ENCODE measurements around the gene AZI2. TPM values are rescaled to one million over a fixed set of nuclear protein-coding genes. Genes with fewer than 3 reads are reported as not detected.

AZI2 gene
- total and polyA plus RNA-seq, 9 of the 15 experiments (the other 6 are each of a cell fraction or from before 2014, with no cell fraction given), result 28.5 to 96.3 (median 70.2) TPM

GRCh38 chr3:28349469-28350000 lies 911 bp upstream of the AZI2 start (continued):
- TF ChIP-seq CEBPG (CRISPR knock-in tag; IDR thresholded peaks at IDR 0.05) (no peak), CEBPG (tag; conservative IDR thresholded peaks at IDR 0.05 in 1 of 2, IDR thresholded peaks at IDR 0.05 in 1 of 2) (peak in 1 of 2 experiments; percentile 32; a peak in 1 of 4 replicates), U2AF2 (optimal IDR thresholded peaks at IDR 0.05; ENCODE audit: low read depth, low read length) (no peak), HDAC1 (IDR thresholded peaks at IDR 0.05) (0 out of 4 replicates have a peak, but pooled peaks of 1 of the 2 experiments have one; percentile 5)

GRCh38 chr3:28348265-28348628 lies 377 bp downstream of the AZI2 start:
- no peak for FAIRE-seq
- TF ChIP-seq TOE1 (IDR thresholded peaks at IDR 0.05; ENCODE audit: borderline replicate concordance), result no peak
- TF ChIP-seq TOE1 (CRISPR knock-in tag; IDR thresholded peaks at IDR 0.05; ENCODE audit: borderline replicate concordance, low read depth), result no peak
- TF ChIP-seq ZNF354B (CRISPR knock-in tag; IDR thresholded peaks at IDR 0.05), result no peak
- no peak for TF ChIP-seq ZNF445 (CRISPR knock-in tag; IDR thresholded peaks at IDR 0.05; ENCODE audit: low read depth)
- TF ChIP-seq POLR2H (tag; IDR thresholded peaks at IDR 0.05; ENCODE audit: low read depth), result no peak
- TF ChIP-seq HDAC8 (tag; IDR thresholded peaks at IDR 0.05), result no peak
- TF ChIP-seq MAZ (CRISPR knock-in tag; conservative IDR thresholded peaks at IDR 0.05 in 1 of 2, IDR thresholded peaks at IDR 0.05 in 1 of 2), result no peak
- TF ChIP-seq CXXC5 (CRISPR knock-in tag; IDR thresholded peaks at IDR 0.05), result no peak
- no peak for TF ChIP-seq ZNF197 (CRISPR knock-in tag; IDR thresholded peaks at IDR 0.05; ENCODE audit: low read depth)
- peak; percentile 48 for TF ChIP-seq ZNF740 (CRISPR knock-in tag; IDR thresholded peaks at IDR 0.05)
- TF ChIP-seq ZNF740 (tag; IDR thresholded peaks at IDR 0.05), result no peak
- TF ChIP-seq AFF4 (CRISPR knock-in tag; IDR thresholded peaks at IDR 0.05), result no peak; the same call in 1 of the 2 replicates

More at GRCh38 chr3:28348265-28348628, 377 bp downstream of the AZI2 start:
- 0% methylated on average over 16 of the region's 16 CpGs for WGBS (ENCODE audit: insufficient coverage, low coverage, missing lambda C conversion rate)
- in situ Hi-C loops (cut with MboI), result no loop called here
- no peaks in the 10 kb centered on the region for H4K20me1 ChIP-seq (replicated peaks; ENCODE audit: control insufficient read depth, insufficient read depth, low read length)
- H3K9me1 ChIP-seq (ENCODE audit: control insufficient read depth, insufficient read depth, low read length), result no peaks in the 10 kb centered on the region
- peaks cover 4 to 10% of the 10 kb centered on the region in 2 experiments; a peak in 3 of 5 replicates for H3K4me1 ChIP-seq (replicated peaks in 1 of 2; ENCODE audit: control insufficient read depth in 2 of 2, insufficient read depth in 2 of 2, low read length in 2 of 2)
- H3K27ac ChIP-seq (ENCODE audit: extremely low read depth, low read depth, low read length), result peak overlapping the region; percentile 99
- H3K27me3 ChIP-seq (ENCODE audit: control insufficient read depth in 2 of 2, insufficient read depth in 2 of 2, low read length in 2 of 2), result no peaks in the 10 kb centered on the region
- 0 out of 3 replicates have a peak, but pooled peaks cover 6% of the 10 kb centered on the region for H3K36me3 ChIP-seq (ENCODE audit: control insufficient read depth, insufficient read depth, low read length)
- CTCF ChIA-PET (ENCODE audit: low intra/inter-chr PET ratio), result no interaction called here
- peak overlapping the region; percentile 91 to 95 for H3K9ac ChIP-seq (ENCODE audit: insufficient read depth in 1 of 2, low read depth in 2 of 2, low read length in 2 of 2)
- ATAC-seq, result no peak
- H3K79me2 ChIP-seq (ENCODE audit: control insufficient read depth, insufficient read depth, low read length), result peaks cover 66% of the 10 kb centered on the region
- peak overlapping the region; percentile 65 for H3K4me3 ChIP-seq
- intact Hi-C loops (cut with micrococcal nuclease), result loop anchor here (2.0 kb wide), 1 partner anchor 107 kb away; the partner anchor contains the start of gene CMC1
- H2AFZ ChIP-seq (ENCODE audit: low read depth, low read length), result peak overlapping the region; percentile 97
- TSS peak; percentile 42 for BruUV-seq (replicated peaks)
- POLR2A ChIA-PET, result interaction anchor here (0.7 to 1.9 kb wide), 9 partner anchors 11 to 133 kb away, joined by 3 to 8 read pairs (median 4); no protein-coding TSS in a partner anchor
- H3K9me3 ChIP-seq (replicated peaks; ENCODE audit: control insufficient read depth, insufficient read depth, low read depth, low read length), result no peaks in the 10 kb centered on the region
- H3K4me2 ChIP-seq (ENCODE audit: insufficient read depth, low read length), result peak overlapping the region; percentile 91
- DNase-seq (ENCODE audit: extremely low read depth in 1 of 4, low spot score in 3 of 4), result no peak

All from K562 (cell line).